HCT116 (cell line): Measurements from ENCODE around the gene RFXANK.

ENCODE experiments used
- CBX3 ChIP-seq: IDR thresholded peaks from 2 replicates; pipeline ENCODE4 v1.6.1; 2012; ENCODE audit warnings: low read depth
- CTCF ChIP-seq, 3 experiments: fragments of 200-600 bp in 1 of 3; sonication (generic) in 1 of 3; IDR thresholded peaks in 2 of 3; conservative IDR thresholded peaks in 1 of 3; 2 replicates each; pipeline ENCODE4 v1.5.1; 2012 to 2017; ENCODE audit warnings: low read depth in 2 of 3, low read length in 2 of 3, antibody characterized with exemption in 1 of 3, borderline replicate concordance in 1 of 3, control low read depth in 1 of 3, mild to moderate bottlenecking in 1 of 3, mixed read lengths in 1 of 3, mixed run types in 1 of 3, moderate library complexity in 1 of 3; ENCODE audit not compliant: insufficient read depth in 1 of 3
- EZH2phosphoT487 ChIP-seq: fragments of 200-600 bp; IDR thresholded peaks from 2 replicates; pipeline ENCODE4 v1.6.1; 2018; ENCODE audit warnings: antibody characterized with exemption, borderline replicate concordance
- FOSL1 ChIP-seq: IDR thresholded peaks from 2 replicates; pipeline ENCODE4 v1.6.1; 2012; ENCODE audit warnings: low read depth
- POLR2A ChIP-seq: IDR thresholded peaks from 2 replicates; pipeline ENCODE4 v1.7.0; 2011; ENCODE audit warnings: borderline replicate concordance; ENCODE audit not compliant: insufficient read depth, insufficient read length; ENCODE audit errors: extremely low read depth
- POLR2AphosphoS5 ChIP-seq: IDR thresholded peaks from 2 replicates; pipeline ENCODE4 v1.6.1; 2011; ENCODE audit warnings: mild to moderate bottlenecking, low read depth, low read length, moderate library complexity
- RAD21 ChIP-seq: IDR thresholded peaks from 2 replicates; pipeline ENCODE4 v1.6.1; 2012; ENCODE audit warnings: low read depth, mild to moderate bottlenecking
- SIN3A ChIP-seq: IDR thresholded peaks from 2 replicates; pipeline ENCODE4 v1.6.1; 2012; ENCODE audit warnings: low read depth
- SRF ChIP-seq: IDR thresholded peaks from 2 replicates; pipeline ENCODE4 v1.6.1; 2012; ENCODE audit warnings: low read depth
- ZBTB33 ChIP-seq: IDR thresholded peaks from 2 replicates; pipeline ENCODE4 v1.6.1; 2011; ENCODE audit warnings: mild to moderate bottlenecking, low read length, moderate library complexity; ENCODE audit not compliant: insufficient replicate concordance; ENCODE audit errors: extremely low read depth

- no peak for TF ChIP-seq CTCF (IDR thresholded peaks at IDR 0.05 in 2 of 3, conservative IDR thresholded peaks at IDR 0.05 in 1 of 3; ENCODE audit: borderline replicate concordance in 1 of 3, insufficient read depth in 1 of 3, low read depth in 2 of 3, low read length in 2 of 3)
- no peak for TF ChIP-seq CBX3
- no peak for TF ChIP-seq RAD21
- TF ChIP-seq POLR2AphosphoS5: no peak
- no peak for TF ChIP-seq POLR2A
- no peak for TF ChIP-seq ZBTB33
- no peak for TF ChIP-seq FOSL1
- no peak for TF ChIP-seq SRF
- TF ChIP-seq SIN3A: no peak
- TF ChIP-seq EZH2phosphoT487: no peak
Measured at GRCh38 chr19:19215792-19216191, 23.7 kb downstream of the RFXANK start.
